WTC11 (cell line): ENCODE data around the gene HMCES.

Experiments
- E2F1 ChIP-seq: sonication (generic); formaldehyde crosslinking; IDR thresholded peaks from 2 replicates; pipeline ENCODE4 v1.8.0; 2022; ENCODE audit warnings: mild to moderate bottlenecking, missing genetic modification reagents
- MAX ChIP-seq: sonication (generic); formaldehyde crosslinking; IDR thresholded peaks from 2 replicates; pipeline ENCODE4 v1.8.0; 2022; ENCODE audit warnings: mild to moderate bottlenecking, missing genetic modification reagents
- TEAD4 ChIP-seq: sonication (generic); formaldehyde crosslinking; IDR thresholded peaks from 2 replicates; pipeline ENCODE4 v1.8.0; 2022; ENCODE audit warnings: mild to moderate bottlenecking, missing genetic modification reagents
- ZMAT4 ChIP-seq: fragments of 250-450 bp; sonication (Bioruptor Pico); IDR thresholded peaks from 2 replicates; pipeline ENCODE4 v1.9.0; 2021; ENCODE audit warnings: mild to moderate bottlenecking
- TF ChIP-seq, protein P1 (sequence below): fragments of 200-600 bp; IDR thresholded peaks from 2 replicates; pipeline ENCODE4 v1.8.0; 2022; ENCODE audit warnings: antibody characterized with exemption
- TF ChIP-seq, protein P2 (sequence below): sonication (generic); formaldehyde crosslinking; IDR thresholded peaks from 2 replicates; pipeline ENCODE4 v1.8.1; 2023; ENCODE audit warnings: mild to moderate bottlenecking, missing genetic modification reagents, moderate library complexity
- TF ChIP-seq, protein P3 (sequence below): sonication (generic); formaldehyde crosslinking; IDR thresholded peaks from 2 replicates; pipeline ENCODE4 v1.8.1; 2023; ENCODE audit warnings: mild to moderate bottlenecking, moderate library complexity, missing genetic modification reagents

GRCh38 chr3:129333891-129334290 lies 55.2 kb downstream of the HMCES start:
- no peak for TF ChIP-seq MAX
- TF ChIP-seq, protein P1, sequence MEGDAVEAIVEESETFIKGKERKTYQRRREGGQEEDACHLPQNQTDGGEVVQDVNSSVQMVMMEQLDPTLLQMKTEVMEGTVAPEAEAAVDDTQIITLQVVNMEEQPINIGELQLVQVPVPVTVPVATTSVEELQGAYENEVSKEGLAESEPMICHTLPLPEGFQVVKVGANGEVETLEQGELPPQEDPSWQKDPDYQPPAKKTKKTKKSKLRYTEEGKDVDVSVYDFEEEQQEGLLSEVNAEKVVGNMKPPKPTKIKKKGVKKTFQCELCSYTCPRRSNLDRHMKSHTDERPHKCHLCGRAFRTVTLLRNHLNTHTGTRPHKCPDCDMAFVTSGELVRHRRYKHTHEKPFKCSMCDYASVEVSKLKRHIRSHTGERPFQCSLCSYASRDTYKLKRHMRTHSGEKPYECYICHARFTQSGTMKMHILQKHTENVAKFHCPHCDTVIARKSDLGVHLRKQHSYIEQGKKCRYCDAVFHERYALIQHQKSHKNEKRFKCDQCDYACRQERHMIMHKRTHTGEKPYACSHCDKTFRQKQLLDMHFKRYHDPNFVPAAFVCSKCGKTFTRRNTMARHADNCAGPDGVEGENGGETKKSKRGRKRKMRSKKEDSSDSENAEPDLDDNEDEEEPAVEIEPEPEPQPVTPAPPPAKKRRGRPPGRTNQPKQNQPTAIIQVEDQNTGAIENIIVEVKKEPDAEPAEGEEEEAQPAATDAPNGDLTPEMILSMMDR = no peak
- TF ChIP-seq, protein P2, sequence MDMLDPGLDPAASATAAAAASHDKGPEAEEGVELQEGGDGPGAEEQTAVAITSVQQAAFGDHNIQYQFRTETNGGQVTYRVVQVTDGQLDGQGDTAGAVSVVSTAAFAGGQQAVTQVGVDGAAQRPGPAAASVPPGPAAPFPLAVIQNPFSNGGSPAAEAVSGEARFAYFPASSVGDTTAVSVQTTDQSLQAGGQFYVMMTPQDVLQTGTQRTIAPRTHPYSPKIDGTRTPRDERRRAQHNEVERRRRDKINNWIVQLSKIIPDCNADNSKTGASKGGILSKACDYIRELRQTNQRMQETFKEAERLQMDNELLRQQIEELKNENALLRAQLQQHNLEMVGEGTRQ (CRISPR knock-in tag) = no peak
- no peak for TF ChIP-seq ZMAT4
- TF ChIP-seq E2F1 = no peak
- no peak for TF ChIP-seq TEAD4 (CRISPR knock-in tag)
- TF ChIP-seq, protein P3, sequence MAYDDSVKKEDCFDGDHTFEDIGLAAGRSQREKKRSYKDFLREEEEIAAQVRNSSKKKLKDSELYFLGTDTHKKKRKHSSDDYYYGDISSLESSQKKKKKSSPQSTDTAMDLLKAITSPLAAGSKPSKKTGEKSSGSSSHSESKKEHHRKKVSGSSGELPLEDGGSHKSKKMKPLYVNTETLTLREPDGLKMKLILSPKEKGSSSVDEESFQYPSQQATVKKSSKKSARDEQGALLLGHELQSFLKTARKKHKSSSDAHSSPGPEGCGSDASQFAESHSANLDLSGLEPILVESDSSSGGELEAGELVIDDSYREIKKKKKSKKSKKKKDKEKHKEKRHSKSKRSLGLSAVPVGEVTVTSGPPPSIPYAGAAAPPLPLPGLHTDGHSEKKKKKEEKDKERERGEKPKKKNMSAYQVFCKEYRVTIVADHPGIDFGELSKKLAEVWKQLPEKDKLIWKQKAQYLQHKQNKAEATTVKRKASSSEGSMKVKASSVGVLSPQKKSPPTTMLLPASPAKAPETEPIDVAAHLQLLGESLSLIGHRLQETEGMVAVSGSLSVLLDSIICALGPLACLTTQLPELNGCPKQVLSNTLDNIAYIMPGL = no peak
